EL (cell line): Measurements from ENCODE around the gene FAAP20.

Experiments used
- DNase-seq: peaks from one replicate; pipeline ENCODE4 v3.0.0-alpha.2; 2016

The FAAP20 gene

GRCh38 chr1:2176615-2177014 lies 18.0 kb downstream of the FAAP20 start:
- DNase-seq: no peak

DNA sequence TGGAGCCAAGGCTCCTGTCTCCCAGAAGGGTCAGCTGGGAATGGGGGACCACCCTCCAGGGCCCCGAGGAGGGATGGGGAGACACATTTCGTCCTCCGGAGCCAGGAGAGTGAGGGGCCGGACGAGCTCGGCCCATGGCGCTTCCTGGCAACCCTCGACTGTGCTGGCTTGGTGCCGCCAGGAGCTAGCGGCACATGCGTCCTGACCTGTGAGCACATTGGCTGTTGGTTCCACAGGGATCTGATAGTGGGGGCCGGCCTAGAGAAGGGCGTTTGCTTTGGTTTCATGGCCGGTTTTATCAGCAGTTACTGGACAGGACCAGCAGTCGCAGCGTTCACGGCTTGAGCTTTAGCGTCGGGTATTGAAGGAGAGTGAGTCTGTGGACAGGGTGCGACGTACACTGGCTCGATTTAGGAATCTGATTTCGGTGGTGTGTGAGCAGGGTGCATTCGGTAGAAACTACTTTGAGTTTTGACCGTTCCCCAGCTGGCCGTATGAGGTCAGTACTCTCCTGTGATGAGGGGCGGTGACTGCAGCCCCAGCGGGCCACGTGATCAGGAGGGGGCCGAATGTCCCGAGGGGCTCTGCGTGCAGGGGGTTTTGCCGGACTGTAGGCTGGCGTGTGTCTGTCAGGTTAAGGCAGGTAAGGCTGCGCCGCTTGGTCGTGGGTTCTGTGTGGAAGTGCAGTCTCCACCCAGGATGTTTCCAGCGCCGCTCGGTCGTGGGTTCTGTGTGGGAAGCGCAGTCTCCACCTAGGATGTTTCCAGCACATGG lies 18.7 kb downstream of the FAAP20 start:
- DNase-seq: no peak

DNA sequence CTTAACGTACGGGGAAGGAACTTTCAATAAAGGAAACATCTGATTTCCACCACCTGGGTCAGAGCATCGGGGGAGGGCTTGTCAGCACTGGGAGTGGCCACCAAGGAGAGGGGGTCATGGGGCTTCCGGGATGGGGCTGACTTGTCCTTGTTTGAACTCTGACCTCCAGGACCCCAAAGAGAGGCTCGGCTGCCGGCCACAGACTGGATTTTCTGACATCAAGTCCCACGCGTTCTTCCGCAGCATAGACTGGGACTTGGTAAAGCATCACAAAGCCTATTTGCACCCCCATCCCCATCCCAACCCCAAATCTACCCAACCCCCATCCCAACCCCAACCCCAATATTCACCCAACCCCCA lies 19.5 kb downstream of the FAAP20 start:
- DNase-seq: no peak

DNA sequence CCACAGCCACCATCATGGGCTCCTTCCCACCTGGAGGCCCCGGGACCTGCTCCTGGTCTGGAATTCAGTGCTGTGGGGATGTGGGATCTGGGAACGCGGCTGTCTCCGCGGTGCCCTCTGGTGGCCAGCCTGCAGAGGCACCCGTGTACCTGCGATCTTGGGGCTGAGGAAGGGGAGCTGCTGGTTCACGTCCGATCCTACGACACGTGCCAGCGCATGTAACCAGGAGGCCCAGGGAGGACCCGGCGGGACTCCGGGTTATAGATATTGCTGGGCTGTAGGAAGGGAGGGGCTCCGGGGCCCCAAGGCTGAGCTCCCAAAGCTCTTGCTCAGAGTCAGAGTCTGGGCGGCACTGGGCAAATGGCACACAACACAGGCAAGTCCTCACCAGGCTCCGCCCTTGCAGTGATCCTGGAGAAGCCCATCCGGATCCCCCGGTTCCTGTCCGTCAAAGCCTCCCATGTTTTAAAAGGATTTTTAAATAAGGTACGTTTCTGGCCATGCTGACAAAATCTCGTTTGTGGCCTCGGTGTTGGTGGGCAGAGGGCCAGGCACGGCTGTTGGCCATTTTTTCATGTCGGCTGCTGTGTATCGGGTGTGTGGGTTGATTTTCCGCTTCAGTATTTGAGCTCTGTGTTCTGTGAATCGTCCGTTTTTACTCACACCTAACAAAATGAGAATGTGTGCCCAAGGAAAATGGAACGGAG lies 20.1 kb downstream of the FAAP20 start:
- DNase-seq: peak; percentile 69

GRCh38 chr1:2173546-2174347 lies 20.8 kb downstream of the FAAP20 start:
- no peak for DNase-seq

DNA sequence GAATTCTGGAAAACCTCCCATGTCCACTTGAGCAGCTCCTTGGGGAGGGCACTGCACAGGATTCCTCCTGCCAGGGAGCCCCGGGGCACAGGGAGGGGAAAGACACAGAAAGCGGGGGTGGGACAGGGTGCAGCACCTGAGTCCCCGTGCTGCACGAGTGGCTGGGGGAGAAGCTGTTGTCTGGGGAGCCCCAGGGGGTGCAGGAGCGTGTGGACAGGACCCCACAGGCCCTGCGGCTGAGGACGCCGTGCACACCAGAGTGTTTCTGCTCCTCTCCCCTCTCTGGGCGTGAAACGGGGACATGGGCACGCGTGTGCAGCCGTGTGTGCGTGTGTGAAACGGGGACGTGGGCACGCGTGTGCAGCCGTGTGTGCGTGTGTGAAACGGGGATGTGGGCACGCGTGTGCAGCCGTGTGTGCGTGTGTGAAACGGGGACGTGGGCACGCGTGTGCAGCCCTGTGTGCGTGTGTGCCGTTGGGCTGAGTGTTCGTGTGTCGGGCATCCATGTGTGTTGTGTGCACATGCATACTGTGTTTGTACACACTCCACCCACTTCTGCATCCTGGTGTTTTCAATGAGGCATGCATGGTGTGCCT lies 21.9 kb downstream of the FAAP20 start:
- DNase-seq: no peak

GRCh38 chr1:2172012-2172411 lies 22.6 kb downstream of the FAAP20 start:
- DNase-seq: no peak

DNA sequence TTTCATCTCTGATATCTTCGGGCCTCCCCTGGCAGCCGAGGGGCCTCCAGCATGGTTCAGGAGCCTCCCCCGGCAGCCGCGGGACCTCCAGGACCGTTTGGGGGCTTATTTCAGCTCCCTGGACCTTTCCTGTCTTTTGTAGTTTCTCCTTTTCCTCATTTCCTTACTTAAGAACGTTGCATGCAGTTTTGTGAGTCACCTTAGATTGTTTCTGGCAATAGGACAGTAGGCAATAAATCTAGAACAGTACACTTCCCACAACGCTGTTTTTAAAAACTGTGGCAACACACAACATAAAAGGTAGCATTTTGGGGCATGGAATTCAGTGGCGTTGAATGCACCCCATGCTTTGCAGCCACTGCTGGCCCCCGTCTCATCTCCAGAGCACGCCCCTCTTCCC lies 24.4 kb downstream of the FAAP20 start:
- DNase-seq: no peak

DNA sequence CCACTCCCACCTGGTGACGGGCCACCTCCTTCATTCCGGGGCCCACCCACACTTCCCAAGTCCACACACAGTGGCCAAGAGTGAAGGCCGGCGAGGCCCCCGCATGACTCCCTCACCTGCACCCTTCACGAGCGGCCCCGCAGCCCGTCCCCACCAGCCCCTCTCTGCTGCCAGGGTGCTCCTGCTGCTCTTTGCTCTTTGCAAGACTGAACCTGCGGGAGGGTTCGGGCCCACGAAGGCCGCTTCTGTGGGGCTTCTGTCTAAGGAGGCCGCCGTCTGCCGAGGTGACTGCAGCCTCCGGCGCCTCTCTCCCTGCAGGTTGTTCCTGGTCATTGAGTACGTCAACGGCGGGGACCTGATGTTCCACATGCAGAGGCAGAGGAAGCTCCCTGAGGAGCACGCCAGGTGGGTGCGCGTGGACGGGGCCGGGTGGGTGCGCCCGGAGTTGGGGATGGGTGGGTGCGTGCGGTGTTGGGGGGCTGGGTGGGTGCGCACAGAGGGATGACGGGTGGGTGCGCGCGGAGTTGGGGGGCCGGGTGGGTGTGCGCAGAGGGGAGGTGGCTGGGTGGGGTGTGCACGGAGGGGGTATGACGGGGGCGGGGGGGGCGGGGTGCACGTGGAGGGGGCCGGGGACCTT lies 25.3 kb downstream of the FAAP20 start:
- DNase-seq: no peak

DNA sequence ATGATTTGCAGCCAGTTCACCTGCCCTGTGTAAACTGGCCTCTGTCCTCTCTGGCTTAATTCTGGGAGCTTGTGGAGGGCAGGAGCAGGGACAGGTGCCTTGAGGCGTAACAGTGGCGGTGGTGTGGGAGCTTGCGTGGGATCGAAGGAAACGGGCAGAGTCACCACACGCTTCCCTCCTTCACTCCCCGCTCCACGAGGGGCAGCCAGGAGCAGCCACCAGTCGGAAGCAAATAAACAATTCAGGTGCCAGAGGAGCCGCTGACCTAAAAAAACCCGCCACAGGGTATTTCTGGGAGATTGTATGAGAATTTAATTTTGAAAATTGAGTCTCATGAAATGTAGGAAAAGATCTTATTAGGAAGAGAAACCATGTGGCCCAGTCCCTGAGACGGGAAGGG lies 26.0 kb downstream of the FAAP20 start:
- DNase-seq: no peak

- DNase-seq: no peak
Observed at GRCh38 chr1:2168090-2168489, 26.5 kb downstream of the FAAP20 start.

DNA sequence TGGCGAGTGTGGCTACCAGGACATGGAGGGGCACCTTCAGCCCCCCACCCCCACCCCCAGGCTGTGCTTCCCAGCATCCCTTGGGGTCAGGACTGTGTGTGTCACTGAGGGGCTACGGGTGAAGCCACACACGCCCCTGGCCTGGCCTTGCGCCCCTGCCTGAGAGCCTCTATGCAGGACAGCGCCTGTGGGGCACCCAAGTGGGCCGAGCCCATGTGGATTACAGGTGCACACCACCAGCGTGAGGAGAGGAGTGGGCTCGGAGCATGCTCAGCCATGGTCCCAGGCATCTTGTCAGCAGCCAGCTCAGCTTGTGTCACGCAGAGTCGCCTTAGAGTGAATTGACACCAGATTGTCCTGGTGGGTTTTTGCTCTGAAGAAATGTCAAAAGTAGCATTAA lies 27.9 kb downstream of the FAAP20 start:
- no peak for DNase-seq

- no peak for DNase-seq
Observed at GRCh38 chr1:2166254-2166653, 28.3 kb downstream of the FAAP20 start.

- no peak for DNase-seq
Observed at GRCh38 chr1:2165646-2166045, 28.9 kb downstream of the FAAP20 start.

GRCh38 chr1:2163205-2163604 lies 31.4 kb downstream of the FAAP20 start:
- DNase-seq: no peak

DNA sequence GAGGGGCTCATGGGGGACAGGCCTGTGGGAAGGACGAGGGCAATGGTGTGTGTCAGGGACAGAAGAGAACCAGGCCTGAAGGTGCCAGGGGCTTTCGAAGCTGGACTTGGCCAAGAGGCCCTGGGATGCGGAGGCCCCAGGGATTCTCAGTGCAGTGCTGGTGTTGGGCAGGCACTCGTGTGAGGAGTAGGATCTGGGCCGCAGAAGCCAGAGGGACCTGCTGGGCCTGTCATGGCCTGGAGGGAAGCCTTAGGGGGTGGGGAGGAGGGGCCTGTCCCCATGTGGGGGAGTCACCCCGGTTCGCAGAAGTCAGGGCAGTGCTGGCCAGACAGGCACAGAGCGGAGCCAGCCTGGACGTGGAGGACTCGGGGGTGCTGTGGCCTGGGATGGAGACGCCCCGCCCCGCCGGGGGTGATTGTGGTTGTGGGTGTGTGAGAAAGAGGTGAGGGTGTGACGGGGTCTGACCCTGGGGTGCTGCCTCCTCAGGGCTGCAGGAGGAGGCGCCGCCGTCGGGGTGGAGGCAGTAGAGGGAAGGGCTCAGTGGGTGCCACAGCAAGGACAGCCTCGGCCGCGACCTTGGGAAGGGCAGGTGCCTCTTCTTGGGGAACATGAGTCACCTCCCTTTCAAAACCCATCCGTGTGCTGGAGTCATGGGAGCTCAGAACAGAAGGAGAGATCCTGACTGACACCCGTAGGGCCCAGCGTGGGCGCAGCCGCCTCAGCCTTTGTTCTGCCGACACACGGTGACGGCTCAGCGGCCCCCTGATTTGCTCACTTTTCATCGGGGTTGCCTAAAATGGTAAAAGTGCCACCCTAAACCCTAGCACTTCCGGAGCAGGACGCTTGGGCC lies 33.9 kb downstream of the FAAP20 start:
- no peak for DNase-seq

DNA sequence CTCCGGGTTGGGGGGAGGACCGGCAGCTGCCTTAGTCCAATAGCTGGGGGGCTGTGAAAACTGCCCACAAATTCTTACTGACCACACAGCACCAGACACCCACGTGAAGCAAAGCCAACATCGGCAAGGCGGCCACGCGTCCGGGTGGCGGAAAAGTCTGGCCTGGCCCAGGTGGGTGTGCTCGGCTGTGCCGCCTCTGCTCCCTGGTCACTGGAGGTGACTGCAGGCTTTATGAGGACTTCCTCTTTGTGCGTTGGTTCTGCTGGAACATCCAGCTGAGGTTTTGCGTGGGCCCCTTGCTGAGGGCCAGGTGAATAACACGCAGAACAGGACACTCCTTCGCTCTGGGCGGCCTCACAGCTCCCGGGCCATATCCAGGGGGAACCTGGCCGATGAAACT lies 35.4 kb downstream of the FAAP20 start:
- DNase-seq: no peak

- no peak for DNase-seq
Observed at GRCh38 chr1:2158272-2158671, 36.3 kb downstream of the FAAP20 start.

- no peak for DNase-seq
Observed at GRCh38 chr1:2157856-2158255, 36.7 kb downstream of the FAAP20 start.

DNA sequence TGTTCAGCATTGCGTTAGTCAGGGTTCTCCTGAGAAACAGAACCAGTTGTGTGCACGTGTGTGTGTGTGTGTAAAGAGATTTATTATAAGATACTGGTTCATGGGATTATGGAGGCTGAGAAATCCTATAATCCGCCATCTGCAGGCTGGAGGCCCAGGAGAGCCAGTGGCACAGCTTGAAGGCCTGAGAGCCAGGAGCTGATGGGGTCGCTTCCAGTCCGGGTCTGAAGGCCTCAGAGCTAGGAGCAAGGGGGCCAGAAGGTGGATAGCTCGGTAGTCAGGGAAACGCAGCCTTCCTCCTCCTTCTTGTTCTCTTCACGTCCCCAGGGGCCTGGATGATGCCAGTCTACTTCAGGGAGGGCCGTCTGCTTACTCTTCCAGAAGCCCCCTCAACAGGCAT lies 37.7 kb downstream of the FAAP20 start:
- DNase-seq: no peak

GRCh38 chr1:2155788-2156187 lies 38.8 kb downstream of the FAAP20 start:
- no peak for DNase-seq

DNA sequence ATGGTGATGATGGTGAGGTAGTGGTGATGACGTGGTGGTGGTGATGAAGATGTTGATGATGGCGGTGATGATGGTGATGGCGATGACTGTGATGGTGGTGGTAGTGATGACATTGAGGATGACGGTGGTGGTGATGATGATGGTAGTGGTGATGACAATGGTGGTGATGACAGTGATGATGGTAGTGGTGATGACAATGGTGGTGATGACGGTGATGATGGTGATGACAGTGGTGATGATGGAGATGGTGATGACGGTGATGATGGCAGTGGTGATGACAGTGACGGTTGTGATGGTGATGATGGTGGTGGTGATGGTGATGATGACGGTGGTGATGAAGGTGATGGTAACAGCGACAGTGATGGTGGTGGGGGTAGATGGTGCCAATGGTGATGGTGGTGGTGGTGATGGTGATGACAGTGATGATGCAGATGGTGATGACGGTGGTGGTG lies 39.4 kb downstream of the FAAP20 start:
- no peak for DNase-seq
